CD8-positive, alpha-beta memory T cell (primary cell): ENCODE measurements around the gene DHX8. TPM values are rescaled to one million over a fixed set of nuclear protein-coding genes. Genes with fewer than 3 reads are reported as not detected.

Source experiments
- CTCF ChIA-PET: fragments of 350-600 bp; sonication (Branson Sonifier 250); formaldehyde crosslinking; loops from one replicate; lab custom pipeline; 2021; ENCODE audit warnings: antibody characterized with exemption; lab: Charles Lee
- POLR2A ChIA-PET: fragments of 350-600 bp; sonication (Branson Sonifier 250); formaldehyde crosslinking; loops from one replicate; lab custom pipeline; 2021; ENCODE audit warnings: antibody characterized with exemption; lab: Charles Lee
- DNase-seq, 5 donors: peaks; one replicate each; pipeline versions ENCODE4 v3.0.0 to v3.0.0-alpha.2; 2020 to 2022; ENCODE audit warnings: mixed read lengths in 1 of 5
- H3K27ac ChIP-seq: one replicate; pipeline ENCODE4 v1.7.0; 2013; ENCODE audit warnings: low read depth, mild to moderate bottlenecking, low read length, moderate library complexity
- H3K27me3 ChIP-seq: 2 replicates; pipeline ENCODE4 v1.7.0; 2013; ENCODE audit warnings: low read length, mild to moderate bottlenecking; ENCODE audit not compliant: insufficient read depth, poor library complexity, severe bottlenecking
- H3K36me3 ChIP-seq: 2 replicates; pipeline ENCODE4 v1.7.0; 2013; ENCODE audit warnings: mild to moderate bottlenecking, low read length, moderate library complexity; ENCODE audit not compliant: insufficient read depth
- H3K4me1 ChIP-seq: 2 replicates; pipeline ENCODE4 v1.7.0; 2013; ENCODE audit warnings: mild to moderate bottlenecking, low read length, moderate library complexity; ENCODE audit not compliant: insufficient read depth
- H3K4me3 ChIP-seq: 2 replicates; pipeline ENCODE4 v1.7.0; 2013; ENCODE audit warnings: mild to moderate bottlenecking, low read length
- H3K9me3 ChIP-seq: 2 replicates; pipeline ENCODE4 v1.7.0; 2013; ENCODE audit warnings: mild to moderate bottlenecking, low read length
- H3K27ac Mint-ChIP-seq, 8 donors: one replicate each; pipeline ENCODE4 v1.8.0; 2020 to 2021; ENCODE audit warnings: mixed read lengths in 8 of 8, mild to moderate bottlenecking in 6 of 8, inconsistent platforms in 3 of 8, moderate library complexity in 3 of 8
- H3K27me3 Mint-ChIP-seq, 2 donors: one replicate each; pipeline ENCODE4 v1.8.0; 2020 to 2021; ENCODE audit warnings: mixed read lengths in 2 of 2, mild to moderate bottlenecking in 1 of 2, moderate library complexity in 1 of 2
- H3K36me3 Mint-ChIP-seq, 3 donors: one replicate each; pipeline ENCODE4 v1.8.0; 2020 to 2021; ENCODE audit warnings: mixed read lengths in 3 of 3, inconsistent platforms in 1 of 3, mild to moderate bottlenecking in 1 of 3
- H3K4me1 Mint-ChIP-seq, 3 donors: one replicate each; pipeline ENCODE4 v1.8.0; 2020 to 2021; ENCODE audit warnings: mixed read lengths in 3 of 3, inconsistent platforms in 1 of 3, mild to moderate bottlenecking in 1 of 3
- H3K4me3 Mint-ChIP-seq, 7 donors: one replicate each; pipeline ENCODE4 v1.8.0; 2020 to 2021; ENCODE audit warnings: mixed read lengths in 7 of 7, mild to moderate bottlenecking in 6 of 7, moderate library complexity in 4 of 7, inconsistent platforms in 2 of 7
- H3K9me3 Mint-ChIP-seq, 5 donors: one replicate each; pipeline ENCODE4 v1.8.0; 2020 to 2022; ENCODE audit warnings: mixed read lengths in 5 of 5, mild to moderate bottlenecking in 3 of 5, moderate library complexity in 2 of 5, inconsistent platforms in 1 of 5
- polyA plus RNA-seq: library from polyadenylated mRNA; unstranded; fragments of 300-500 nt; fragmentation: Illumina TruSeq; gene quantifications from one replicate; pipeline ENCODE4 v1.2.3, GENCODE V29; 2021
- total RNA-seq, 2 experiments: library from RNA; stranded (reverse); gene quantifications; one replicate each; pipeline ENCODE4 v1.2.3, GENCODE V29; 2021

DHX8 gene
- total and polyA plus RNA-seq, 3 experiments from 2014 or later: 41.6 to 70.8 (median 64.8) TPM

GRCh38 chr17:43463241-43463640, 20.5 kb upstream of the DHX8 start:
- Mint-ChIP-seq H3K36me3 (no peaks in the 10 kb centered on the region), H3K9me3 (no peaks in the 10 kb centered on the region), H3K4me3 (no peak overlapping the region), H3K4me1 (no peaks in the 10 kb centered on the region), H3K27ac (no peak overlapping the region), H3K27me3 (peaks cover 5 to 40% of the 10 kb centered on the region in 2 donors)
- Histone ChIP-seq H3K9me3 (no peaks in the 10 kb centered on the region), H3K27me3 (no peaks in the 10 kb centered on the region), H3K4me3 (no peak overlapping the region), H3K36me3 (no peaks in the 10 kb centered on the region), H3K4me1 (no peaks in the 10 kb centered on the region), H3K27ac (no peak overlapping the region)
- CTCF ChIA-PET: no interaction called here
- POLR2A ChIA-PET: no interaction called here
- no peak for DNase-seq

GRCh38 chr17:43464046-43464445, 19.7 kb upstream of the DHX8 start:
- Mint-ChIP-seq H3K27me3 (peaks cover 7 to 46% of the 10 kb centered on the region in 2 donors), H3K4me1 (no peaks in the 10 kb centered on the region), H3K36me3 (no peaks in the 10 kb centered on the region), H3K27ac (no peak overlapping the region), H3K4me3 (no peak overlapping the region), H3K9me3 (no peaks in the 10 kb centered on the region)
- ChIA-PET POLR2A (interaction anchor here (0.7 kb wide), 1 partner anchor 8 kb away, joined by 6 read pairs; no protein-coding TSS in a partner anchor), CTCF (interaction anchor here (0.9 kb wide), 1 partner anchor 20 kb away, joined by 4 read pairs; the partner anchor contains the start of gene DHX8)
- Histone ChIP-seq H3K9me3 (no peaks in the 10 kb centered on the region), H3K27me3 (no peaks in the 10 kb centered on the region), H3K36me3 (no peaks in the 10 kb centered on the region), H3K4me1 (no peaks in the 10 kb centered on the region), H3K27ac (no peak overlapping the region), H3K4me3 (no peak overlapping the region)
- DNase-seq: no peak

- H3K4me1 Mint-ChIP-seq: no peaks in the 10 kb centered on the region
- H3K9me3 Mint-ChIP-seq: no peaks in the 10 kb centered on the region
- ChIA-PET POLR2A (no interaction called here), CTCF (no interaction called here)
- DNase-seq: no peak
- Histone ChIP-seq H3K4me1 (no peaks in the 10 kb centered on the region), H3K36me3 (no peaks in the 10 kb centered on the region), H3K9me3 (no peaks in the 10 kb centered on the region), H3K4me3 (no peak overlapping the region), H3K27ac (no peak overlapping the region), H3K27me3 (no peaks in the 10 kb centered on the region)
- H3K27me3 Mint-ChIP-seq: peaks cover 7 to 44% of the 10 kb centered on the region in 2 donors
- no peak overlapping the region for H3K4me3 Mint-ChIP-seq
- H3K36me3 Mint-ChIP-seq: no peaks in the 10 kb centered on the region
- no peak overlapping the region for H3K27ac Mint-ChIP-seq
Measured at GRCh38 chr17:43465049-43465448, 18.7 kb upstream of the DHX8 start.

GRCh38 chr17:43467981-43468581, 15.7 kb upstream of the DHX8 start:
- Histone ChIP-seq H3K27ac (no peak overlapping the region), H3K9me3 (no peaks in the 10 kb centered on the region), H3K36me3 (no peaks in the 10 kb centered on the region), H3K4me1 (no peaks in the 10 kb centered on the region), H3K4me3 (no peak overlapping the region), H3K27me3 (no peaks in the 10 kb centered on the region)
- CTCF ChIA-PET: no interaction called here
- H3K36me3 Mint-ChIP-seq: peaks cover 0 to 4% (median 0%) of the 10 kb centered on the region in 3 donors
- H3K27ac Mint-ChIP-seq: peak overlapping the region in 1 of 8 donors; percentile 77
- POLR2A ChIA-PET: no interaction called here
- no peaks in the 10 kb centered on the region for H3K4me1 Mint-ChIP-seq
- no peaks in the 10 kb centered on the region for H3K9me3 Mint-ChIP-seq
- H3K27me3 Mint-ChIP-seq: peaks cover 7 to 40% of the 10 kb centered on the region in 2 donors
- no peak overlapping the region for H3K4me3 Mint-ChIP-seq
- DNase-seq: no peak

- no peaks in the 10 kb centered on the region for H3K9me3 Mint-ChIP-seq
- Histone ChIP-seq H3K27me3 (no peaks in the 10 kb centered on the region), H3K36me3 (no peaks in the 10 kb centered on the region), H3K27ac (no peak overlapping the region), H3K4me3 (no peak overlapping the region), H3K9me3 (no peaks in the 10 kb centered on the region), H3K4me1 (no peaks in the 10 kb centered on the region)
- CTCF ChIA-PET: no interaction called here
- H3K4me1 Mint-ChIP-seq: no peaks in the 10 kb centered on the region
- POLR2A ChIA-PET: no interaction called here
- peaks cover 0 to 4% (median 0%) of the 10 kb centered on the region in 3 donors for H3K36me3 Mint-ChIP-seq
- H3K27me3 Mint-ChIP-seq: peaks cover 7 to 38% of the 10 kb centered on the region in 2 donors
- no peak overlapping the region for H3K4me3 Mint-ChIP-seq
- no peak for DNase-seq
- no peak overlapping the region for H3K27ac Mint-ChIP-seq
Measured at GRCh38 chr17:43468691-43469139, 15.1 kb upstream of the DHX8 start.

- Histone ChIP-seq H3K36me3 (no peaks in the 10 kb centered on the region), H3K4me3 (no peak overlapping the region), H3K27ac (no peak overlapping the region), H3K4me1 (no peaks in the 10 kb centered on the region), H3K27me3 (no peaks in the 10 kb centered on the region), H3K9me3 (no peaks in the 10 kb centered on the region)
- Mint-ChIP-seq H3K9me3 (no peaks in the 10 kb centered on the region), H3K4me3 (no peak overlapping the region), H3K36me3 (peaks cover 0 to 4% (median 0%) of the 10 kb centered on the region in 3 donors), H3K27me3 (peaks cover 7 to 38% of the 10 kb centered on the region in 2 donors), H3K4me1 (no peaks in the 10 kb centered on the region), H3K27ac (no peak overlapping the region)
- ChIA-PET POLR2A (no interaction called here), CTCF (interaction anchor here (2.2 kb wide), 1 partner anchor 15 kb away, joined by 6 read pairs; the partner anchor contains the start of gene DHX8)
- DNase-seq: no peak
Measured at GRCh38 chr17:43469145-43469544, 14.6 kb upstream of the DHX8 start.

GRCh38 chr17:43471585-43472160, 12.1 kb upstream of the DHX8 start:
- no peak overlapping the region for H3K27ac Mint-ChIP-seq
- DNase-seq: no peak
- Histone ChIP-seq H3K27ac (no peak overlapping the region), H3K36me3 (no peaks in the 10 kb centered on the region), H3K4me3 (no peak overlapping the region), H3K27me3 (no peaks in the 10 kb centered on the region), H3K4me1 (no peaks in the 10 kb centered on the region), H3K9me3 (no peaks in the 10 kb centered on the region)
- peaks cover 9 to 18% of the 10 kb centered on the region in 2 donors for H3K27me3 Mint-ChIP-seq
- H3K4me3 Mint-ChIP-seq: no peak overlapping the region
- H3K9me3 Mint-ChIP-seq: no peaks in the 10 kb centered on the region
- CTCF ChIA-PET: no interaction called here
- H3K36me3 Mint-ChIP-seq: peaks cover 0 to 4% (median 0%) of the 10 kb centered on the region in 3 donors
- no peaks in the 10 kb centered on the region for H3K4me1 Mint-ChIP-seq
- POLR2A ChIA-PET: interaction anchor here (0.6 kb wide), 1 partner anchor 8 kb away, joined by 6 read pairs; no protein-coding TSS in a partner anchor

GRCh38 chr17:43475494-43476089, 8.2 kb upstream of the DHX8 start:
- DNase-seq: no peak
- Mint-ChIP-seq H3K27me3 (peaks cover 0 to 2% of the 10 kb centered on the region in 2 donors), H3K27ac (no peak overlapping the region), H3K36me3 (peaks cover 0 to 4% (median 0%) of the 10 kb centered on the region in 3 donors), H3K4me3 (no peak overlapping the region), H3K4me1 (no peaks in the 10 kb centered on the region), H3K9me3 (no peaks in the 10 kb centered on the region)
- no peaks in the 10 kb centered on the region for H3K36me3 ChIP-seq
- H3K4me3 ChIP-seq: no peak overlapping the region
- no peaks in the 10 kb centered on the region for H3K9me3 ChIP-seq
- H3K27ac ChIP-seq: no peak overlapping the region
- ChIA-PET CTCF (no interaction called here), POLR2A (no interaction called here)
- no peaks in the 10 kb centered on the region for H3K27me3 ChIP-seq
- H3K4me1 ChIP-seq: no peaks in the 10 kb centered on the region
